ENCODE results near the gene TTC23L. TPM values are rescaled to one million over a fixed set of nuclear protein-coding genes. Genes with fewer than 3 reads are reported as not detected.

TTC23L gene
- total RNA-seq, 2 donors from 2014 or later, result 2.4 to 2.7 TPM

DNA sequence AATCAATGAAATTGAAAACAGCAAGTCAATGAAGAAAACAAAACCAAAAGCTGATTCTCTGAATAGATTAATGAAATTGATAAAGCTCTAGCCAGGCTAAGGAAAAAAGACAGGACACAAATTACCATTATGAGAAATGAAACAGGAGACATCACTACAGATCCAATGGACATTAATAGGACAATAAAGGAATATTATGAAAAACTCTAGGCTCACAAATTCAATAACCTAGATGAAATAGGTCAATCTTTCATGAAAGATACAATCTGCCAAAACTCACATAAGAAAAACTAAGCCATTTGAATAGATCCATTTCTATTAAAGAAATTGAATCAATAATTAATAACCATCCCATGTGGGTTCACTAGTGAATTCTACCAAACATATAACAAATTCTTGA lies 37.3 kb downstream of the TTC23L start:
- Histone ChIP-seq H3K9me3 (no peaks in the 10 kb centered on the region), H3K27me3 (replicated peaks; ENCODE audit: insufficient read depth) (no peaks in the 10 kb centered on the region), H3K36me3 (no peaks in the 10 kb centered on the region), H3K4me1 (replicated peaks) (no peaks in the 10 kb centered on the region), H3K27ac (no peak overlapping the region), H3K4me3 (no peak overlapping the region)
- intact Hi-C loops (cut with DNase I), result no loop called here
- no peak for TF ChIP-seq POLR2A (IDR thresholded peaks at IDR 0.05)
- no peak for TF ChIP-seq CTCF (IDR thresholded peaks at IDR 0.05)
- no peak for TF ChIP-seq POLR2AphosphoS5 (IDR thresholded peaks at IDR 0.05)
- DNase-seq (ENCODE audit: low spot score), result no peak

DNA sequence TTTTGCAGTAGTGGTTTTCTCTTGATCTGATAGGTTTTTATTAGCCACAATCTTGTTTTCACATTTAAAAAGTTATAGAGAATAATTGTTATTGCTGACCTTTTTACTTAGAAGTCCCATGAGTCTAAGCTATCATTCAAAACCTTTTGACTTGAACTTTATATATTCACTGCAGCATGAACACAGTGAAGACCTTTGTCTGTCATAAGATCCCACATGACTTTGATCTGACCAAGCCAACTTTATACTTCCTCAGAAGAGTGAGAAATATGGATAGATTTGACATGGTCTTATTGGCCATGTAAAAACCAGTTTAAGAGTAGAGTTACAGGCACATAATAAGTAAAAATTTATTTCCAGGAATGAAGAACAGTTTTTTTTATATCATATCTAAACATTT lies 42.3 kb downstream of the TTC23L start:
- DNase-seq (ENCODE audit: low spot score), result no peak
- Histone ChIP-seq H3K36me3 (no peaks in the 10 kb centered on the region), H3K27ac (no peak overlapping the region), H3K27me3 (replicated peaks; ENCODE audit: insufficient read depth) (no peaks in the 10 kb centered on the region), H3K9me3 (no peaks in the 10 kb centered on the region), H3K4me1 (replicated peaks) (no peaks in the 10 kb centered on the region), H3K4me3 (no peak overlapping the region)
- TF ChIP-seq POLR2A (IDR thresholded peaks at IDR 0.05), result no peak
- TF ChIP-seq POLR2AphosphoS5 (IDR thresholded peaks at IDR 0.05), result no peak
- TF ChIP-seq CTCF (IDR thresholded peaks at IDR 0.05), result no peak
- intact Hi-C loops (cut with DNase I), result no loop called here

DNA sequence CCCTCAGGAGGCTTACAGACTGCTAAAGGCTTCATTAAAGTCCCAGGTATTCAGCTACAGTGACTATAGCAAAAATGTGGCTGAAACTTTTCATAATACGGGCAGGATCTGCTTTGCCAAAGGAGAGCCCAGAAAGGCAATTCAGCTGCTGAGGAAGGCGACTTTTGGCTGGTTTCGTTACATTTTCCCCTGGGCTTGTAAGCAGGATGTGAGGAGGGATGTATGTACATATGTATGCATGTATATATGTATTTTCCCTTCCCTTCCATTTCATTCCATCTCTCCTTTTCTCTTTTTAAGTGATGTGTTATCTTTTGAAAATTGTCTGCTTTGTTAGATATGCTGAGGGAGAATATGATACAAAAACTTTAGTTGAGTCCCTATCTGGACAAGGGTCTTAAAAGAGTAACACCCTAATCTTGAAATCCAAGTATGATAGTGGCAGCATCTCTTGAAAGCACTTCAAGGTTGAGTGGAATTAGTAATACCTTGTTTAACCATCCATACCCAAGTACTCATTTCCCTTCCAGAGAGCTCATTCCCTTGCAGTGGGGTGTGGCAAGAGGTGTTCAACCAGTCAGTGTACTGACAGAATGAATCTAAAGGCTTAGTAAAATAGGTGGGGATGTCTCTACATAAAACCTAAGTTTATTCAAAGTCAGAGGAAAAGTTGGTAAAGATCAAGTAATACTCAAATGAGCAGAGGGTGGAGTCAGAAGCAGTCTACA lies 47.6 kb downstream of the TTC23L start:
- Histone ChIP-seq H3K27me3 (replicated peaks; ENCODE audit: insufficient read depth) (no peaks in the 10 kb centered on the region), H3K9me3 (no peaks in the 10 kb centered on the region), H3K4me3 (no peak overlapping the region), H3K36me3 (no peaks in the 10 kb centered on the region), H3K27ac (no peak overlapping the region), H3K4me1 (replicated peaks) (no peaks in the 10 kb centered on the region)
- 93% methylated on average over 3 of the region's 3 CpGs for WGBS
- TF ChIP-seq CTCF (IDR thresholded peaks at IDR 0.05) (no peak), POLR2AphosphoS5 (IDR thresholded peaks at IDR 0.05) (no peak), POLR2A (IDR thresholded peaks at IDR 0.05) (no peak)
- no peak for DNase-seq (ENCODE audit: low spot score)
- intact Hi-C loops (cut with DNase I), result no loop called here

- intact Hi-C loops (cut with DNase I), result no loop called here
- no peak for DNase-seq (ENCODE audit: low spot score)
- H3K36me3 ChIP-seq, result no peaks in the 10 kb centered on the region
- H3K27me3 ChIP-seq (replicated peaks; ENCODE audit: insufficient read depth), result no peaks in the 10 kb centered on the region
- WGBS, result 100% methylated on average over 1 of the region's 1 CpG
- H3K9me3 ChIP-seq, result no peaks in the 10 kb centered on the region
- no peaks in the 10 kb centered on the region for H3K4me1 ChIP-seq (replicated peaks)
- H3K27ac ChIP-seq, result no peak overlapping the region
- H3K4me3 ChIP-seq, result no peak overlapping the region
- no peak for TF ChIP-seq CTCF (IDR thresholded peaks at IDR 0.05)
- no peak for TF ChIP-seq POLR2A (IDR thresholded peaks at IDR 0.05)
- TF ChIP-seq POLR2AphosphoS5 (IDR thresholded peaks at IDR 0.05), result no peak
Observed at GRCh38 chr5:34889394-34889793, 50.4 kb downstream of the TTC23L start.

GRCh38 chr5:34891981-34892380 lies 53.0 kb downstream of the TTC23L start:
- no peak for DNase-seq (ENCODE audit: low spot score)
- Histone ChIP-seq H3K9me3 (no peaks in the 10 kb centered on the region), H3K4me1 (replicated peaks) (no peaks in the 10 kb centered on the region), H3K27ac (no peak overlapping the region), H3K27me3 (replicated peaks; ENCODE audit: insufficient read depth) (no peaks in the 10 kb centered on the region), H3K36me3 (no peaks in the 10 kb centered on the region), H3K4me3 (no peak overlapping the region)
- WGBS, result 75% methylated on average over 5 of the region's 5 CpGs
- TF ChIP-seq POLR2AphosphoS5 (IDR thresholded peaks at IDR 0.05) (no peak), POLR2A (IDR thresholded peaks at IDR 0.05) (no peak), CTCF (IDR thresholded peaks at IDR 0.05) (no peak)
- intact Hi-C loops (cut with DNase I), result loop anchor here (10.0 kb wide), 1 partner anchor 237 kb away; the partner anchor contains the start of gene RAI14

Data from prostate gland (tissue), 2 donors.